Ectodermal cell (in vitro differentiated cells): ENCODE data around the gene TSHZ2.

ENCODE experiments used
- H3K27ac ChIP-seq: 2 replicates; pipeline ENCODE4 v1.7.0; 2013; ENCODE audit warnings: mild to moderate bottlenecking, low read depth, low read length; ENCODE audit not compliant: insufficient read depth, poor library complexity, severe bottlenecking
- H3K27me3 ChIP-seq: 2 replicates; pipeline ENCODE4 v1.7.0; 2013; ENCODE audit warnings: mild to moderate bottlenecking, low read length; ENCODE audit not compliant: insufficient read depth, control insufficient read depth, poor library complexity, severe bottlenecking
- H3K36me3 ChIP-seq: one replicate; pipeline ENCODE4 v1.7.0; 2013; ENCODE audit warnings: low read length; ENCODE audit not compliant: control insufficient read depth, insufficient read depth
- H3K4me1 ChIP-seq: one replicate; pipeline ENCODE4 v1.7.0; 2013; ENCODE audit warnings: low read length; ENCODE audit not compliant: control insufficient read depth, insufficient read depth
- H3K4me3 ChIP-seq: 2 replicates; pipeline ENCODE4 v1.7.0; 2013; ENCODE audit warnings: low read depth, low read length, control low read depth; ENCODE audit not compliant: insufficient read depth
- H3K9me3 ChIP-seq: 2 replicates; pipeline ENCODE4 v1.7.0; 2013; ENCODE audit warnings: mild to moderate bottlenecking, low read length, moderate library complexity; ENCODE audit not compliant: control insufficient read depth
- WGBS, 2 experiments: methylation state at CpG; one replicate each; pipeline ENCODE4 v1.1.7; 2013; ENCODE audit warnings: missing lambda C conversion rate in 2 of 2; 5-methylcytosine and 5-hydroxymethylcytosine counted together

TSHZ2 gene

GRCh38 chr20:53238121-53238660 lies 266.0 kb downstream of the TSHZ2 start:
- WGBS, 2 experiments: 74 to 75% methylated on average over 3 of the region's 3 CpGs

GRCh38 chr20:53243152-53243551 lies 271.0 kb downstream of the TSHZ2 start:
- no peaks in the 10 kb centered on the region for H3K36me3 ChIP-seq
- no peaks in the 10 kb centered on the region for H3K27me3 ChIP-seq
- WGBS, 2 experiments: 94 to 96% methylated on average over 3 of the region's 3 CpGs
- no peaks in the 10 kb centered on the region for H3K9me3 ChIP-seq
- H3K4me1 ChIP-seq: no peaks in the 10 kb centered on the region
- H3K4me3 ChIP-seq: no peak overlapping the region
- H3K27ac ChIP-seq: no peak overlapping the region

More at GRCh38 chr20:53238121-53238660, 266.0 kb downstream of the TSHZ2 start:
- H3K27me3 ChIP-seq: no peaks in the 10 kb centered on the region
- H3K27ac ChIP-seq: no peak overlapping the region
- no peaks in the 10 kb centered on the region for H3K36me3 ChIP-seq
- H3K4me1 ChIP-seq: no peaks in the 10 kb centered on the region
- no peaks in the 10 kb centered on the region for H3K9me3 ChIP-seq
- no peak overlapping the region for H3K4me3 ChIP-seq

GRCh38 chr20:53244711-53245110 lies 272.6 kb downstream of the TSHZ2 start:
- H3K27ac ChIP-seq: no peak overlapping the region
- no peaks in the 10 kb centered on the region for H3K27me3 ChIP-seq
- H3K36me3 ChIP-seq: no peaks in the 10 kb centered on the region
- H3K4me1 ChIP-seq: peaks cover 7% of the 10 kb centered on the region
- 86 to 100% methylated on average over 2 of the region's 2 CpGs for WGBS, 2 experiments
- no peaks in the 10 kb centered on the region for H3K9me3 ChIP-seq
- no peak overlapping the region for H3K4me3 ChIP-seq

DNA sequence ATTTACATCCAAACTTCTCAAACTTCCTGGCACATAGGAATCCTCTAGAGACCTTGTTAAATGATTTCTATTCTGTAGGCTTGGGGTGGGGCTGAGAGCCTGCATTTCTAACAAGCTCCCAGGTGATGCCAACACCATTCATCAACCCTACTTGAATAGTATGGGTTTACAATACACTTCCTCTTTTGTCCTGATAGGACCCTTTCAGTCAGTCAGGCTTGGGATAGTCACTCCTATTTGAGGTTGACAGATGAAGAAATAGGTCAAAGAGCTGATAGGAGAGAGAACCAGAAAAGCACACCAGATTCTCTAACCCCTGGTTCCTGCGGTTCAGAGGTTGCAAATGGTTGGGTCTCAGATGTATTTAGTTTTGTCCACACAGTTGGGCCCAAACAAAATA lies 273.4 kb downstream of the TSHZ2 start:
- no peaks in the 10 kb centered on the region for H3K36me3 ChIP-seq
- H3K27me3 ChIP-seq: no peaks in the 10 kb centered on the region
- 83 to 89% methylated on average over 1 of the region's 1 CpG for WGBS, 2 experiments
- peaks cover 14% of the 10 kb centered on the region for H3K4me1 ChIP-seq
- H3K4me3 ChIP-seq: no peak overlapping the region
- H3K9me3 ChIP-seq: no peaks in the 10 kb centered on the region
- no peak overlapping the region for H3K27ac ChIP-seq

- no peaks in the 10 kb centered on the region for H3K9me3 ChIP-seq
- 96% methylated on average over 9 of the region's 9 CpGs for WGBS, 2 experiments
Measured at GRCh38 chr20:53247468-53248103, 275.4 kb downstream of the TSHZ2 start.

GRCh38 chr20:53250456-53250855 lies 278.3 kb downstream of the TSHZ2 start:
- H3K4me3 ChIP-seq: no peak overlapping the region
- 43 to 54% methylated on average over 4 of the region's 4 CpGs for whole genome bisulfite sequencing, 2 experiments
- peaks cover 3% of the 10 kb centered on the region for H3K9me3 ChIP-seq
- peaks cover 2% of the 10 kb centered on the region for H3K36me3 ChIP-seq
- H3K4me1 ChIP-seq: peaks cover 23% of the 10 kb centered on the region
- H3K27me3 ChIP-seq: no peaks in the 10 kb centered on the region
- H3K27ac ChIP-seq: no peak overlapping the region

More at GRCh38 chr20:53247468-53248103, 275.4 kb downstream of the TSHZ2 start:
- Histone ChIP-seq H3K27me3 (no peaks in the 10 kb centered on the region), H3K4me1 (peaks cover 22% of the 10 kb centered on the region), H3K36me3 (no peaks in the 10 kb centered on the region), H3K4me3 (no peak overlapping the region), H3K27ac (no peak overlapping the region)

DNA sequence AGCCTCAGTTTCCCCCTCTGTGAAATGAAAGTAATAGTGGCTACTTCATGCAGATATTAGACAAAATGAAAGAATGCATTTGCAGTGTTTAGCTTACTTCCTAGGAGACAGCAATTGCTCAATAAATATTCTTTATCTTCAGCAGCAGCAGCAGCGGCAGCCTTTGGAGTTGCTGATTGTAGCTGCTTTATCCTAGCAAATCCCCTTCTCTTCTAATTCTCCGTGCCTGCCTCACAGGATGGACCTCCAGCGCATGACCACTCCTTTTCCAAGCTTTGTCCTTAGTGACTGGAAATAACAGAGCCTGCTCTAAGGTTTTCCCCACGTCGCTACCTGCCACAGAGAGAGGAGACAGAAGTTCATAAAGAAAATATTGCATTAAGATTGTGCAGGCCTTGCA lies 279.8 kb downstream of the TSHZ2 start:
- H3K4me3 ChIP-seq: no peak overlapping the region
- H3K9me3 ChIP-seq: peaks cover 3% of the 10 kb centered on the region
- no peaks in the 10 kb centered on the region for H3K27me3 ChIP-seq
- peaks cover 2% of the 10 kb centered on the region for H3K36me3 ChIP-seq
- H3K4me1 ChIP-seq: peaks cover 23% of the 10 kb centered on the region
- peak overlapping the region; percentile 29 for H3K27ac ChIP-seq
- WGBS, 2 experiments: 83% methylated on average over 5 of the region's 5 CpGs

DNA sequence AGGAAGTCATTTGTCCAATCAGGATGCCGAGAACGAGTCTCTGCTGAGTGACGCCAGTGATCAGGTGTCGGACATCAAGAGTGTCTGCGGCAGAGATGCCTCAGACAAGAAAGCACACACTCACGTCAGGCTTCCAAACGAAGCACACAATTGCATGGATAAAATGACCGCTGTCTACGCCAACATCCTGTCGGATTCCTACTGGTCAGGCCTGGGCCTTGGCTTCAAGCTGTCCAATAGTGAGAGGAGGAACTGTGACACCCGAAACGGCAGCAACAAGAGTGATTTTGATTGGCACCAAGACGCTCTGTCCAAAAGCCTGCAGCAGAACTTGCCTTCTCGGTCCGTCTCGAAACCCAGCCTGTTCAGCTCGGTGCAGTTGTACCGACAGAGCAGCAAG lies 281.5 kb downstream of the TSHZ2 start:
- Histone ChIP-seq H3K4me3 (no peak overlapping the region), H3K27ac (no peak overlapping the region), H3K27me3 (no peaks in the 10 kb centered on the region), H3K9me3 (peaks cover 3% of the 10 kb centered on the region), H3K36me3 (peaks cover 2% of the 10 kb centered on the region), H3K4me1 (peaks cover 23% of the 10 kb centered on the region)
- 97% methylated on average over 18 of the region's 18 CpGs for WGBS, 2 experiments

DNA sequence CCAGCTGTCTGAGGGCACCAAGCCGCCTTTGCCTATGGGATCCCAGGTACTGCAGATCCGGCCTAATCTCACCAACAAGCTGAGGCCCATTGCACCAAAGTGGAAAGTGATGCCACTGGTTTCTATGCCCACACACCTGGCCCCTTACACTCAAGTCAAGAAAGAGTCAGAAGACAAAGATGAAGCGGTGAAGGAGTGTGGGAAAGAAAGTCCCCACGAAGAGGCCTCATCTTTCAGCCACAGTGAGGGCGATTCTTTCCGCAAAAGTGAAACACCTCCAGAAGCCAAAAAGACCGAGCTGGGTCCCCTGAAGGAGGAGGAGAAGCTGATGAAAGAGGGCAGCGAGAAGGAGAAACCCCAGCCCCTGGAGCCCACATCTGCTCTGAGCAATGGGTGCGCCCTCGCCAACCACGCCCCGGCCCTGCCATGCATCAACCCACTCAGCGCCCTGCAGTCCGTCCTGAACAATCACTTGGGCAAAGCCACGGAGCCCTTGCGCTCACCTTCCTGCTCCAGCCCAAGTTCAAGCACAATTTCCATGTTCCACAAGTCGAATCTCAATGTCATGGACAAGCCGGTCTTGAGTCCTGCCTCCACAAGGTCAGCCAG lies 283.0 kb downstream of the TSHZ2 start:
- Histone ChIP-seq H3K27me3 (no peaks in the 10 kb centered on the region), H3K27ac (no peak overlapping the region), H3K36me3 (peaks cover 2% of the 10 kb centered on the region), H3K4me3 (no peak overlapping the region), H3K4me1 (peaks cover 12% of the 10 kb centered on the region), H3K9me3 (peaks cover 3% of the 10 kb centered on the region)
- WGBS, 2 experiments: 95% methylated on average over 18 of the region's 18 CpGs

DNA sequence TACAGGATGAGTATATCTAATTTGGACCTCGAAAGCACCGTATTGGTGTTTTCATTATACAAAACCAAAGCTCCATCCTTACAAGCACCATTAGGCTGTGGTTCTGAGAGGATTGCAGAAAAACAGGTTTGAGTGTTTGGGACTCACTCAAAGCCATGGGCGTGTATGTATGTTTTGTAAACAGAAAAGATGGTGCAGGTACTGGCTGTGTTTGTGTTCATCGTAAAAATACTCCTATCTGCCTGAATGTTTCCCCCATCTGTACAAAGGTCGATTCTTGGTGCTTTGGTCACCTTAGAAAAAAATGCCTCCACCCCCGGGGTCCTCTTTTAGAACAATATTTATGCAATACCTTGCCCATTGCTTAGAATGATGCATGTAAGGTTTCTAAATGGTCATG lies 286.6 kb downstream of the TSHZ2 start:
- H3K9me3 ChIP-seq: no peaks in the 10 kb centered on the region
- peaks cover 2% of the 10 kb centered on the region for H3K36me3 ChIP-seq
- no peak overlapping the region for H3K27ac ChIP-seq
- no peaks in the 10 kb centered on the region for H3K27me3 ChIP-seq
- no peak overlapping the region for H3K4me3 ChIP-seq
- no peaks in the 10 kb centered on the region for H3K4me1 ChIP-seq
- 91 to 100% methylated on average over 6 of the region's 6 CpGs for WGBS, 2 experiments
